ENCODE data around the gene U2SURP.

DNA sequence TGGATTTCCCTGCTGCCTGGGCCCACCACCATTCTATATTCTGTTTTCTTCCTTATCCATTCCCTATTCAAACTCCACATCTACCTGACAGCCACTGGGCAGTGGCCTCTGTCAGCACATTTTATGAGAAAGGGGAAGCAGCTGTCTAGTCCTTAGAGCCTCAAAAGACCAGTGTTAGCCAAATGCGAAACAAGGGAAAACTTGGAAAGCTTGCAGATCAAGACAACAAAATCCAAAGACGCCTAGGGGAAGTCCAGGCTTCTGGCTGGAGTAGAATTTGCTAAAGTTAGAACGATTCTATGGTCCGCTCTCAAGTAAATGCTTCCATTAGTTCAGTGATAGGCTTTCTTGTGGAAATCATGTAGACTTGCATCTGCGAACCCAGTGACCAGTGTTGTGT lies 78.8 kb downstream of the U2SURP start:
- TF ChIP-seq, protein P1, sequence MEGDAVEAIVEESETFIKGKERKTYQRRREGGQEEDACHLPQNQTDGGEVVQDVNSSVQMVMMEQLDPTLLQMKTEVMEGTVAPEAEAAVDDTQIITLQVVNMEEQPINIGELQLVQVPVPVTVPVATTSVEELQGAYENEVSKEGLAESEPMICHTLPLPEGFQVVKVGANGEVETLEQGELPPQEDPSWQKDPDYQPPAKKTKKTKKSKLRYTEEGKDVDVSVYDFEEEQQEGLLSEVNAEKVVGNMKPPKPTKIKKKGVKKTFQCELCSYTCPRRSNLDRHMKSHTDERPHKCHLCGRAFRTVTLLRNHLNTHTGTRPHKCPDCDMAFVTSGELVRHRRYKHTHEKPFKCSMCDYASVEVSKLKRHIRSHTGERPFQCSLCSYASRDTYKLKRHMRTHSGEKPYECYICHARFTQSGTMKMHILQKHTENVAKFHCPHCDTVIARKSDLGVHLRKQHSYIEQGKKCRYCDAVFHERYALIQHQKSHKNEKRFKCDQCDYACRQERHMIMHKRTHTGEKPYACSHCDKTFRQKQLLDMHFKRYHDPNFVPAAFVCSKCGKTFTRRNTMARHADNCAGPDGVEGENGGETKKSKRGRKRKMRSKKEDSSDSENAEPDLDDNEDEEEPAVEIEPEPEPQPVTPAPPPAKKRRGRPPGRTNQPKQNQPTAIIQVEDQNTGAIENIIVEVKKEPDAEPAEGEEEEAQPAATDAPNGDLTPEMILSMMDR (IDR thresholded peaks at IDR 0.05), result no peak
- TF ChIP-seq POLR2A (IDR thresholded peaks at IDR 0.05) (no peak), EP300 (IDR thresholded peaks at IDR 0.05; ENCODE audit: low read depth) (no peak), POLR2AphosphoS5 (IDR thresholded peaks at IDR 0.05) (no peak)
